Measurements from ENCODE around the gene NPIPB8. TPM values are rescaled to one million over a fixed set of nuclear protein-coding genes. Genes with fewer than 3 reads are reported as not detected.

The NPIPB8 gene
- total and polyA plus RNA-seq, 2 of the 13 experiments (the other 11 are each of a cell fraction or from before 2014, with no cell fraction given), result 0.49 to 2.3 TPM

DNA sequence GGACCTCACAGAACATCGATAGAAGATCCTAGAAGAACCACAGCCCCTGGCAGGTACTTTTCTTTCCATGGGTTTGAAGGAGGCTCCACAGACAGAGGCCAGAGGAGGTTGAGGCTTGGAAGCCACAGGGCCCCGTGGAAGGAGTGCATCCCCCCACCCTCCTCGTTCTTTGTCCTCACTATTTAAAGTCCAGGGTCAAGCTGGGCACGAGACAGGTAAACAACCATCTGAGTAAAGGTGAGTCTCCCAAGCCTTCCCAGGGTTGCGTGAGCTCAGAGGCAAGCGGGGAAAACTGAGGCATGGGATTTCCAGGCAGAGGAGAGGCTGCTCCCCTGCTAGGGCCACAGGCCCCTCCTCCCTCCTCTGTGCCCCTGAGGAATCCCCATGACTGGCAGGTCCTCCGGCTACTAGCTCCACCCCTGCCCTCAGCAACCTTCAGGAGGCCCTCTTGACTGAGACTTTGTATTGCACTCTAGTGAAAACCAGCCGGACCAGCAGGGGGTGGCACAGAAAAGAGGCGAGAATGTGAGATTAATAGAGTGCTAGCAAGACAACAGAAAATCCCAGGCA is 40.1 kb upstream of the NPIPB8 start (continued):
- TF ChIP-seq ZNF850 (CRISPR knock-in tag; conservative IDR thresholded peaks at IDR 0.05), result no peak
- TF ChIP-seq, protein P1, sequence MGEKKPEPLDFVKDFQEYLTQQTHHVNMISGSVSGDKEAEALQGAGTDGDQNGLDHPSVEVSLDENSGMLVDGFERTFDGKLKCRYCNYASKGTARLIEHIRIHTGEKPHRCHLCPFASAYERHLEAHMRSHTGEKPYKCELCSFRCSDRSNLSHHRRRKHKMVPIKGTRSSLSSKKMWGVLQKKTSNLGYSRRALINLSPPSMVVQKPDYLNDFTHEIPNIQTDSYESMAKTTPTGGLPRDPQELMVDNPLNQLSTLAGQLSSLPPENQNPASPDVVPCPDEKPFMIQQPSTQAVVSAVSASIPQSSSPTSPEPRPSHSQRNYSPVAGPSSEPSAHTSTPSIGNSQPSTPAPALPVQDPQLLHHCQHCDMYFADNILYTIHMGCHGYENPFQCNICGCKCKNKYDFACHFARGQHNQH (CRISPR knock-in tag; IDR thresholded peaks at IDR 0.05), result no peak
- no peak for TF ChIP-seq AGO2 (optimal IDR thresholded peaks at IDR 0.05; ENCODE audit: low read depth, low read length)
- no peak for TF ChIP-seq HDAC2 (CRISPR knock-in tag; IDR thresholded peaks at IDR 0.05)
- TF ChIP-seq ZNF136 (CRISPR knock-in tag; IDR thresholded peaks at IDR 0.05; ENCODE audit: low read depth), result peak; percentile 66; the same call in 1 of the 2 replicates
- peak; percentile 98 for TF ChIP-seq ZSCAN25 (CRISPR knock-in tag; IDR thresholded peaks at IDR 0.05)
- 0 out of 2 replicates have a peak, but pooled peaks have one; percentile 44 for TF ChIP-seq TMF1 (CRISPR knock-in tag; IDR thresholded peaks at IDR 0.05; ENCODE audit: low read depth)
- TF ChIP-seq KLF15 (CRISPR knock-in tag; IDR thresholded peaks at IDR 0.05; ENCODE audit: borderline replicate concordance), result 0 out of 2 replicates have a peak, but pooled peaks have one; percentile 19
- no peak for TF ChIP-seq ZNF124 (CRISPR knock-in tag; IDR thresholded peaks at IDR 0.05)
- TF ChIP-seq ZNF251 (CRISPR knock-in tag; IDR thresholded peaks at IDR 0.05), result no peak
- TF ChIP-seq CBX5 (CRISPR knock-in tag; IDR thresholded peaks at IDR 0.05; ENCODE audit: borderline replicate concordance), result no peak
- TF ChIP-seq KLF9 (CRISPR knock-in tag; IDR thresholded peaks at IDR 0.05; ENCODE audit: low read depth), result no peak
- no peak for TF ChIP-seq FOXC1 (CRISPR knock-in tag; IDR thresholded peaks at IDR 0.05; ENCODE audit: borderline replicate concordance)
- TF ChIP-seq RFXANK (CRISPR knock-in tag; IDR thresholded peaks at IDR 0.05), result no peak
- TF ChIP-seq ZNF446 (CRISPR knock-in tag; IDR thresholded peaks at IDR 0.05), result no peak
- TF ChIP-seq ZNF230 (CRISPR knock-in tag; IDR thresholded peaks at IDR 0.05), result no peak
- no peak for TF ChIP-seq TOE1 (CRISPR knock-in tag; IDR thresholded peaks at IDR 0.05)
- no peak for TF ChIP-seq CEBPB (IDR thresholded peaks at IDR 0.05; ENCODE audit: borderline replicate concordance, low read depth, low read length)
- peak; percentile 83; the same call in 1 of the 2 replicates for TF ChIP-seq ZNF788 (CRISPR knock-in tag; IDR thresholded peaks at IDR 0.05; ENCODE audit: borderline replicate concordance)
- no peak; the same call in 1 of the 2 replicates for TF ChIP-seq KDM6A (CRISPR knock-in tag; IDR thresholded peaks at IDR 0.05; ENCODE audit: low read depth)
- TF ChIP-seq ZNF879 (CRISPR knock-in tag; IDR thresholded peaks at IDR 0.05), result no peak
- TF ChIP-seq JUNB (CRISPR knock-in tag; IDR thresholded peaks at IDR 0.05; ENCODE audit: borderline replicate concordance), result no peak
- TF ChIP-seq, protein P2, sequence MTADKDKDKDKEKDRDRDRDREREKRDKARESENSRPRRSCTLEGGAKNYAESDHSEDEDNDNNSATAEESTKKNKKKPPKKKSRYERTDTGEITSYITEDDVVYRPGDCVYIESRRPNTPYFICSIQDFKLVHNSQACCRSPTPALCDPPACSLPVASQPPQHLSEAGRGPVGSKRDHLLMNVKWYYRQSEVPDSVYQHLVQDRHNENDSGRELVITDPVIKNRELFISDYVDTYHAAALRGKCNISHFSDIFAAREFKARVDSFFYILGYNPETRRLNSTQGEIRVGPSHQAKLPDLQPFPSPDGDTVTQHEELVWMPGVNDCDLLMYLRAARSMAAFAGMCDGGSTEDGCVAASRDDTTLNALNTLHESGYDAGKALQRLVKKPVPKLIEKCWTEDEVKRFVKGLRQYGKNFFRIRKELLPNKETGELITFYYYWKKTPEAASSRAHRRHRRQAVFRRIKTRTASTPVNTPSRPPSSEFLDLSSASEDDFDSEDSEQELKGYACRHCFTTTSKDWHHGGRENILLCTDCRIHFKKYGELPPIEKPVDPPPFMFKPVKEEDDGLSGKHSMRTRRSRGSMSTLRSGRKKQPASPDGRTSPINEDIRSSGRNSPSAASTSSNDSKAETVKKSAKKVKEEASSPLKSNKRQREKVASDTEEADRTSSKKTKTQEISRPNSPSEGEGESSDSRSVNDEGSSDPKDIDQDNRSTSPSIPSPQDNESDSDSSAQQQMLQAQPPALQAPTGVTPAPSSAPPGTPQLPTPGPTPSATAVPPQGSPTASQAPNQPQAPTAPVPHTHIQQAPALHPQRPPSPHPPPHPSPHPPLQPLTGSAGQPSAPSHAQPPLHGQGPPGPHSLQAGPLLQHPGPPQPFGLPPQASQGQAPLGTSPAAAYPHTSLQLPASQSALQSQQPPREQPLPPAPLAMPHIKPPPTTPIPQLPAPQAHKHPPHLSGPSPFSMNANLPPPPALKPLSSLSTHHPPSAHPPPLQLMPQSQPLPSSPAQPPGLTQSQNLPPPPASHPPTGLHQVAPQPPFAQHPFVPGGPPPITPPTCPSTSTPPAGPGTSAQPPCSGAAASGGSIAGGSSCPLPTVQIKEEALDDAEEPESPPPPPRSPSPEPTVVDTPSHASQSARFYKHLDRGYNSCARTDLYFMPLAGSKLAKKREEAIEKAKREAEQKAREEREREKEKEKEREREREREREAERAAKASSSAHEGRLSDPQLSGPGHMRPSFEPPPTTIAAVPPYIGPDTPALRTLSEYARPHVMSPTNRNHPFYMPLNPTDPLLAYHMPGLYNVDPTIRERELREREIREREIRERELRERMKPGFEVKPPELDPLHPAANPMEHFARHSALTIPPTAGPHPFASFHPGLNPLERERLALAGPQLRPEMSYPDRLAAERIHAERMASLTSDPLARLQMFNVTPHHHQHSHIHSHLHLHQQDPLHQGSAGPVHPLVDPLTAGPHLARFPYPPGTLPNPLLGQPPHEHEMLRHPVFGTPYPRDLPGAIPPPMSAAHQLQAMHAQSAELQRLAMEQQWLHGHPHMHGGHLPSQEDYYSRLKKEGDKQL (CRISPR knock-in tag; IDR thresholded peaks at IDR 0.05; ENCODE audit: low read depth), result no peak
- no peak for TF ChIP-seq MTA3 (CRISPR knock-in tag; IDR thresholded peaks at IDR 0.05)
- 0 out of 2 replicates have a peak, but pooled peaks have one; percentile 35 for TF ChIP-seq POLR2G (IDR thresholded peaks at IDR 0.05; ENCODE audit: low read depth, low read length)
- no peak for TF ChIP-seq MTA1 (CRISPR knock-in tag; IDR thresholded peaks at IDR 0.05; ENCODE audit: borderline replicate concordance)

Data from HepG2 (cell line).